Upper lobe of right lung (tissue), 1 donor: ENCODE results near the gene ADAM10. TPM values are rescaled to one million over a fixed set of nuclear protein-coding genes. Genes with fewer than 3 reads are reported as not detected.

Experiments used
- ATAC-seq: fragments of 200-7000 bp; cut with Tn5 transposase; one replicate; pipeline ENCODE4 v1.9.1; 2020; ENCODE audit warnings: mild to moderate bottlenecking, moderate library complexity
- DNase-seq: peaks from one replicate; pipeline ENCODE4 v3.0.0-alpha.2; 2020
- H3K27ac ChIP-seq: fragments of 200-600 bp; one replicate; pipeline ENCODE4 v1.8.0; 2022
- H3K27me3 ChIP-seq: fragments of 200-600 bp; one replicate; pipeline ENCODE4 v1.8.0; 2022; ENCODE audit warnings: mild to moderate bottlenecking
- H3K36me3 ChIP-seq: fragments of 200-600 bp; one replicate; pipeline ENCODE4 v1.8.0; 2022
- H3K4me1 ChIP-seq: fragments of 200-600 bp; one replicate; pipeline ENCODE4 v1.8.0; 2022
- H3K4me3 ChIP-seq: fragments of 200-600 bp; one replicate; pipeline ENCODE4 v1.8.0; 2022; ENCODE audit warnings: mild to moderate bottlenecking
- H3K9me3 ChIP-seq: fragments of 200-600 bp; one replicate; pipeline ENCODE4 v1.8.0; 2022
- CTCF ChIP-seq: fragments of 200-600 bp; IDR thresholded peaks from one replicate; pipeline ENCODE4 v1.8.0; 2022; ENCODE audit warnings: antibody characterized with exemption
- intact Hi-C: fragments of 100-400 bp; cut with DNase I; formaldehyde crosslinking; loops from one replicate; pipeline ENCODE4 v1.11.0; 2022
- total RNA-seq: library from RNA; stranded (reverse); fragmentation: NEBNext Ultra II Directional; extraction: Animal tissue kit (Norgen Biotek cat#: 25700); gene quantifications from one replicate; pipeline ENCODE4 v1.2.1, GENCODE V29; 2021
- donor health status: DM: no; HTN: yes; CAD: no; lungs with severe emphysema.

Gene ADAM10
- total RNA-seq, 1 donor from 2014 or later: 139 TPM

DNA sequence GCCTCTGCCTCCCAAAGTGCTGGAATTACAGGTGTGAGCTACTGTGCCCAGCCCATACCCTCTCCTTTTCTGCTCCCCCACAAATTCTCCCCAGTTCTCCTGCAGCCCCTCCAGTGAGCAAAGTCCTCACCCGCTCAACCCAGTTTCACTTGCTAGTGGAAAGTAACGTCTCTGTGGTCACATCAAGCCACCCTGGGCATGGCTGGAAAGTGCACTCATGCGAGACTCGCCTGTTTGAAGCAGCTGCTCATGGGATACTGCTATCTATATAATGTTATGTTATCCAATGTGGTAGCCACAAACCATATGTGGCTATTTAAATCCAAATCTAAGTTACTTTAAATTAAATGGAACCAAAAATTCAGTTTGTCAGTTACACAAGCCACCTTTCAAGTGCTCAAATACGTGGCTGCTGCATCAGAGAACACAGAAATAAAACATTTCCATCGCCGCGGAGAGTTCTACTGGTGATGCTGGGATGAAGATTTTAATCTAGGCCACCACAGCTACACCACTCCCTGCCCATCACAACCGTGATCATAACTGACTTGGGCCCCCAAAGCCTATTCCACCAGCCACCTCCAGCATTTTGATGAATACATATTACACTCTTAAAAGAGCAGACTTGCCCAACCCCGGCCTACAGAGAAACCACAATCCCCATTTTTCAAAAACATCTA, 198.3 kb downstream of the ADAM10 start:
- Histone ChIP-seq H3K27ac (peak overlapping the region; percentile 69), H3K9me3 (no peaks in the 10 kb centered on the region), H3K4me1 (peaks cover 14% of the 10 kb centered on the region), H3K27me3 (no peaks in the 10 kb centered on the region), H3K36me3 (no peaks in the 10 kb centered on the region), H3K4me3 (no peak overlapping the region)
- DNase-seq (peak; percentile 30), ATAC-seq (no peak)
- intact Hi-C loops: no loop called here
- TF ChIP-seq CTCF: no peak

GRCh38 chr15:58549785-58550074, 199.8 kb downstream of the ADAM10 start:
- intact Hi-C loops: no loop called here
- Histone ChIP-seq H3K9me3 (no peaks in the 10 kb centered on the region), H3K4me1 (peaks cover 14% of the 10 kb centered on the region), H3K4me3 (no peak overlapping the region), H3K36me3 (no peaks in the 10 kb centered on the region), H3K27ac (no peak overlapping the region), H3K27me3 (no peaks in the 10 kb centered on the region)
- no peak for TF ChIP-seq CTCF
- no peak for ATAC-seq
- no peak for DNase-seq

- no peaks in the 10 kb centered on the region for H3K27me3 ChIP-seq
- peaks cover 14% of the 10 kb centered on the region for H3K4me1 ChIP-seq
- H3K9me3 ChIP-seq: no peaks in the 10 kb centered on the region
- intact Hi-C loops: no loop called here
- TF ChIP-seq CTCF: no peak
- H3K4me3 ChIP-seq: no peak overlapping the region
- H3K36me3 ChIP-seq: no peaks in the 10 kb centered on the region
- DNase-seq: no peak
- no peak overlapping the region for H3K27ac ChIP-seq
- no peak for ATAC-seq
Observed at GRCh38 chr15:58549013-58549784, 200.3 kb downstream of the ADAM10 start.

- ATAC-seq: no peak
- DNase-seq: peak; percentile 39
- Histone ChIP-seq H3K9me3 (no peaks in the 10 kb centered on the region), H3K27ac (no peak overlapping the region), H3K27me3 (no peaks in the 10 kb centered on the region), H3K4me1 (peaks cover 14% of the 10 kb centered on the region), H3K4me3 (no peak overlapping the region), H3K36me3 (no peaks in the 10 kb centered on the region)
- no peak for TF ChIP-seq CTCF
- intact Hi-C loops: no loop called here
Observed at GRCh38 chr15:58548308-58549012, 201.0 kb downstream of the ADAM10 start.

- ATAC-seq (no peak), DNase-seq (no peak)
- H3K4me3 ChIP-seq: no peak overlapping the region
- H3K27me3 ChIP-seq: no peaks in the 10 kb centered on the region
- H3K4me1 ChIP-seq: peaks cover 14% of the 10 kb centered on the region
- no peaks in the 10 kb centered on the region for H3K36me3 ChIP-seq
- H3K9me3 ChIP-seq: no peaks in the 10 kb centered on the region
- intact Hi-C loops: no loop called here
- TF ChIP-seq CTCF: no peak
- H3K27ac ChIP-seq: no peak overlapping the region
Observed at GRCh38 chr15:58547628-58548307, 201.7 kb downstream of the ADAM10 start.
